Thyroid gland (tissue), 4 donors: ENCODE results near the gene ZNF496. TPM values are rescaled to one million over a fixed set of nuclear protein-coding genes. Genes with fewer than 3 reads are reported as not detected.

Experiments
- DNase-seq, 2 donors: peaks; one replicate each; pipeline ENCODE4 v3.0.0-alpha.2; 2019
- H3K27ac ChIP-seq, 3 donors: fragments of 200-600 bp; sonication (generic); 1 replicate in 2 of 3; 2 replicates in 1 of 3; pipeline ENCODE4 v1.5.1; 2016 to 2019; ENCODE audit warnings: mild to moderate bottlenecking in 1 of 3, moderate library complexity in 1 of 3
- H3K27me3 ChIP-seq: fragments of 200-600 bp; sonication (generic); one replicate; pipeline ENCODE4 v1.5.1; 2019
- H3K36me3 ChIP-seq, 2 donors: fragments of 200-600 bp; sonication (generic); one replicate each; pipeline ENCODE4 v1.5.1; 2016 to 2019
- H3K4me1 ChIP-seq, 2 donors: fragments of 200-600 bp; sonication (generic); one replicate each; pipeline ENCODE4 v1.5.1; 2017 to 2019
- H3K4me3 ChIP-seq, 3 donors: fragments of 200-600 bp; sonication (generic); replicated peaks in 1 of 3; 1 replicate in 2 of 3; 2 replicates in 1 of 3; pipeline ENCODE4 v1.5.1; 2016; ENCODE audit warnings: mild to moderate bottlenecking in 1 of 3
- H3K9me3 ChIP-seq: fragments of 200-600 bp; sonication (generic); one replicate; pipeline ENCODE4 v1.5.1; 2017
- CTCF ChIP-seq, 6 experiments: fragments of 200-600 bp in 3 of 6; fragments of 450-650 bp in 3 of 6; sonication (generic) in 3 of 6; IDR thresholded peaks; one replicate each; pipeline ENCODE4 v1.5.1; 2016 to 2019; ENCODE audit warnings: antibody characterized with exemption in 6 of 6, mild to moderate bottlenecking in 2 of 6, inconsistent platforms in 1 of 6, moderate library complexity in 1 of 6
- POLR2A ChIP-seq, 2 donors: fragments of 450-650 bp; IDR thresholded peaks; one replicate each; pipeline ENCODE4 v1.6.1; 2017; ENCODE audit warnings: antibody characterized with exemption in 2 of 2, mild to moderate bottlenecking in 2 of 2, moderate library complexity in 1 of 2
- WGBS, 2 donors: methylation state at CpG; one replicate each; pipeline ENCODE4 v1.1.5; 2017; 5-methylcytosine and 5-hydroxymethylcytosine counted together
- intact Hi-C: fragments of 100-400 bp; cut with DNase I; formaldehyde crosslinking; loops from one replicate; pipeline ENCODE4 v1.15.1; 2023
- total RNA-seq, 4 donors: library from RNA; depleted of rRNA; stranded (reverse); fragments of >200 nt; gene quantifications; one replicate each; pipeline ENCODE4 v1.2.3, GENCODE V29; 2016

Gene ZNF496
- total RNA-seq, 4 donors from 2014 or later, result 34.0 to 78.6 (median 51.9) TPM

DNA sequence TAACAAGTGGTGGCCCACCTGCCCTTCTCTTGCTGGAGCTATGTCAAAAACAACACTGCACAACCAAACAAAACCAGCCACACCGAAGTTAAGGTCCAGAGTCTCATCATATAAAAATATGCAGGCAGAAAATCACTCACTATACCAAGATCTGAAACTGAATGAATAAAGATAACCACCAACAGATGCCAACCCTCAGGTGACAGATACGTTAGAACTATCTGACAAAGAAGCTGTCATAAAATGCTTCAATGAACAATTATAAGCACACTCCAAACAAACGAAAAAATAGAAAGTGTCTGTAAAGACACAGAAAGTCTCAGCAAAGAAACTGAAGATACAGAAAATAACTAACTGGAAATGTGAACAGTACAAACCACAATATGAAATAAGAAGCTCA, 14.0 kb downstream of the ZNF496 start:
- no peak overlapping the region for H3K4me3 ChIP-seq
- no peaks in the 10 kb centered on the region for H3K4me1 ChIP-seq
- H3K36me3 ChIP-seq, result peaks cover 15 to 22% of the 10 kb centered on the region in 2 donors
- H3K27ac ChIP-seq, result no peak overlapping the region
- no peak for DNase-seq
- TF ChIP-seq CTCF (IDR thresholded peaks at IDR 0.05) (no peak), POLR2A (IDR thresholded peaks at IDR 0.05) (no peak)
- WGBS, 2 donors, result 79 to 83% methylated on average over 3 of the region's 3 CpGs
- H3K9me3 ChIP-seq, result no peaks in the 10 kb centered on the region
- no peaks in the 10 kb centered on the region for H3K27me3 ChIP-seq
- intact Hi-C loops, result no loop called here

GRCh38 chr1:247316590-247317197, 15.0 kb downstream of the ZNF496 start:
- DNase-seq, result no peak
- TF ChIP-seq POLR2A (IDR thresholded peaks at IDR 0.05) (no peak), CTCF (IDR thresholded peaks at IDR 0.05) (no peak)
- H3K4me1 ChIP-seq, result no peaks in the 10 kb centered on the region
- intact Hi-C loops, result no loop called here
- no peaks in the 10 kb centered on the region for H3K9me3 ChIP-seq
- H3K27me3 ChIP-seq, result no peaks in the 10 kb centered on the region
- 89 to 95% methylated on average over 5 of the region's 5 CpGs for WGBS, 2 donors
- H3K4me3 ChIP-seq, result no peak overlapping the region
- H3K27ac ChIP-seq, result no peak overlapping the region
- H3K36me3 ChIP-seq, result peaks cover 5 to 15% of the 10 kb centered on the region in 2 donors

DNA sequence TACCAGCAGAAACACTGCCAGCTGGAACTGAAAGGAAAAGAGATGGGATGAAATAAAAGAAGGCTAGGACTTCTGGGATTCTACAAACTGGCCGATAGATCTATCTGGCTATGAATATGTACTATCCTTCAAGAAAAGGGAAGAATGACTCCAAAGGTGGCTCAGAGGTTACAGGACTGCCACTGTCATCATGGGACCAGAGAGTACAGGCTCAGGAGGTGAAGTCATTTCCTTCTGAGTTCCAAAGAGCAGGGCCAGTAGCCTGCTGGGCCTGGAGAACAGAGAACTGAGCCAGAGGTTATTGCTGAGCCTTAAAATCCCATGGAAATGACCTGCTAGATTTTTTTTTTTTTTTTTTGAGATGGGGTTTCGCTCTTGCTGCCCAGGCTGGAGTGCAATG, 27.6 kb downstream of the ZNF496 start:
- no peak overlapping the region for H3K27ac ChIP-seq
- H3K27me3 ChIP-seq, result no peaks in the 10 kb centered on the region
- intact Hi-C loops, result no loop called here
- H3K4me1 ChIP-seq, result no peaks in the 10 kb centered on the region
- no peaks in the 10 kb centered on the region for H3K9me3 ChIP-seq
- 94 to 96% methylated on average over 2 of the region's 2 CpGs for WGBS, 2 donors
- DNase-seq, result no peak
- peaks cover 25 to 43% of the 10 kb centered on the region in 2 donors for H3K36me3 ChIP-seq
- TF ChIP-seq CTCF (IDR thresholded peaks at IDR 0.05) (no peak), POLR2A (IDR thresholded peaks at IDR 0.05) (no peak)
- no peak overlapping the region for H3K4me3 ChIP-seq

- 53 to 86% methylated on average over 5 of the region's 5 CpGs for WGBS, 2 donors
- peaks cover 17 to 35% of the 10 kb centered on the region in 2 donors for H3K36me3 ChIP-seq
- H3K27me3 ChIP-seq, result no peaks in the 10 kb centered on the region
- intact Hi-C loops, result no loop called here
- no peak for TF ChIP-seq CTCF (IDR thresholded peaks at IDR 0.05)
- no peak for TF ChIP-seq POLR2A (IDR thresholded peaks at IDR 0.05)
- DNase-seq, result no peak
- no peaks in the 10 kb centered on the region for H3K4me1 ChIP-seq
- H3K27ac ChIP-seq, result no peak overlapping the region
- H3K9me3 ChIP-seq, result no peaks in the 10 kb centered on the region
- H3K4me3 ChIP-seq, result no peak overlapping the region
Measured at GRCh38 chr1:247303216-247303615, 28.5 kb downstream of the ZNF496 start.

DNA sequence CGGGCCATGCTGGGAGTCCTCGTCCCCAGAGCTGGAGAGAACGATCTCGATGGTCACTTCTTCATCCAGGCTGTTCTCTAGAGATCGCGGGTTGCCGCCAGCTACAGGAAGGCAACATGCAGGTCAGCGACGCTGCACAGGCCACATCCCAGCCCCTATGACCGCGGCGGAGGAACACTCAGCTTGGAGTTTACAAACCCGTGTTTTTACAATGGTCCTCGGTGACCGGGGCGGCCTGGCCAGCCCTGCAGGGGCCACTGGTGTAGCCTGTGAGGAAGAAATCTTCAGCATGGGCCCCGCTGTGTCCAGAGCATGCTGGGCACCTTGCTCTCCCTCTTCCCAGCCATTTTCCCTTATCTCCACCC, 30.5 kb downstream of the ZNF496 start:
- intact Hi-C loops, result no loop called here
- Histone ChIP-seq H3K9me3 (no peaks in the 10 kb centered on the region), H3K36me3 (peaks cover 15 to 17% of the 10 kb centered on the region in 2 donors), H3K4me1 (no peaks in the 10 kb centered on the region), H3K27me3 (no peaks in the 10 kb centered on the region), H3K27ac (no peak overlapping the region), H3K4me3 (no peak overlapping the region)
- TF ChIP-seq CTCF (IDR thresholded peaks at IDR 0.05), result no peak
- TF ChIP-seq POLR2A (IDR thresholded peaks at IDR 0.05), result no peak
- WGBS, 2 donors, result 95 to 96% methylated on average over 17 of the region's 17 CpGs
- DNase-seq, result no peak
